Iris pigment epithelial cell (primary cell): ENCODE data around the gene FAF2.

Source experiments
- DNase-seq: peaks from one replicate; pipeline ENCODE4 v3.0.0-alpha.2; 2011; ENCODE audit warnings: low read depth

FAF2 gene

DNA sequence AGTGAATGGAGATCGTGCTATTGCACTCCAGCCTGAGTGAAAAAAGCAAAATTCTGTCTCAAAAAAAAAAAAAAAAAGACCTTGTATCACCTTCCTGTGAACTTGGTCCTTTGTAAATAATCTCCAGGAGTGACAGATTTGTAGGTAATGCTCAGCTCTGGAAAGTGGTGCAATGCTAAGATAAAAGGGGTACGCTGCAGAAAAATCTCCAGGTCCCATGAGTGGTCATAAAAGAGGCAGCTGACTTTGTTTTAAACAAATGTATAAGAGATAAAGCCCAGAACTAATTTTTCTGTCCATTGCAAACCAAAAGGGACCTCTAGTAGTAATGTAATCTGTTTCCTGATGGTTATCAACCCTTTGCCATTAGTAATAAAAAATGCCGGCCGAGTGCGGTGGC is 55.3 kb downstream of the FAF2 start:
- no peak for DNase-seq

DNA sequence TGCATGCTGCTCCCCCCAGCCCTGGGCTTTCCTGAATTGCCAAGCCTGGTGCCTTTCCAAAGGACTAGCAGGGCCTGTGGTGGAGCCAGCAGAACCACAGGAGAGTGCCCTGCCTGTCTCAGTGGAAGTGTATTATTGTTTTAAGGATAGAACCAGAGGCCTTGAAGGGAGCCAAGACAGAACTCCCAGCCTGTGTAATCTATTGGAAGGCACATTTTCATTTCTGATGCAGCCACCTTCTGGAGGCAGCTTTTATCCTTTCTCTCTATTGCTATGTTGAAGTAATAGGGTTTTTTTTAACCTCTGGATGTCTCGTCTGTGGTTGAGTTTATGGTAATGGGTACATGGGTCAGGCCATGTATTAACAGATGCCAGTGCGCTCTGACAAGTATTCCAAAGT is 59.7 kb downstream of the FAF2 start:
- DNase-seq = no peak

DNA sequence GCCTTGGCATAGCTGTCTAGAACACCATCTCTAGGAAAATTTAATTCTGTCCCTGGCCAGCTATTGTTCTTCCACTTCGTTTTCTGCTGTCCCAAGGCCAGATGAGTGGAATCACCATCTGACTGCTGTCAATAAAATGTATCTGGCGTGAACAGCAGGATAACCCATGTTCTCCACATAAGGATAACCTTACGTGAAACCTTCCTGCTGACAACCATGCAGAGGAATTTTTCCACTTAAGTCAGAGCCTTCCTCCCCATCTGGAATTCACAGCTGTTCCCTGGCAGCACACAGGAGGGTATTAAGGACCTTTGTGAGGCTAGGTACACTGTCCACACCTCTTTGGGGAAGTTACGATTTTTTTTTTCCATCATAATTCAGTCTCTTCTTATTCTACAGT is 60.4 kb downstream of the FAF2 start:
- DNase-seq = no peak

DNA sequence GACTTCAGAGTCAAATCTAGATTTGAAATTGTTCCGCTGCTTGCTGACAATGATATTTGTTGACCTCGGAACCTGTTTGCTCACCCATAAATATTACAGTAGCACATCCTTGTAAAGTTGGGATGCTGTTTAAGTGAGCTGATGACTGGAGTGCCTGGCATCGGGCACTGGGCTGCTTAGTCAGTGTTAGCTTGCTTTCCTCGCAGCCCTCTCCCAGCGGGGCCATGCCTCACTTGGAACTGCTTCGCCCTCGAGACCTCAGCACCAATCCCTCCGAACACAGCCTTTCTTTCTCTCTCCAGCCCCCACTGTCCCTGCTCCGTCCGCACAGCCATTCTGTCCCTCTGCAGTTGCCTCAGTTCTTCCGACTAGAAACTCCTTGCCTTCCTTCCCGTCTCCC is 65.6 kb downstream of the FAF2 start:
- no peak for DNase-seq

DNA sequence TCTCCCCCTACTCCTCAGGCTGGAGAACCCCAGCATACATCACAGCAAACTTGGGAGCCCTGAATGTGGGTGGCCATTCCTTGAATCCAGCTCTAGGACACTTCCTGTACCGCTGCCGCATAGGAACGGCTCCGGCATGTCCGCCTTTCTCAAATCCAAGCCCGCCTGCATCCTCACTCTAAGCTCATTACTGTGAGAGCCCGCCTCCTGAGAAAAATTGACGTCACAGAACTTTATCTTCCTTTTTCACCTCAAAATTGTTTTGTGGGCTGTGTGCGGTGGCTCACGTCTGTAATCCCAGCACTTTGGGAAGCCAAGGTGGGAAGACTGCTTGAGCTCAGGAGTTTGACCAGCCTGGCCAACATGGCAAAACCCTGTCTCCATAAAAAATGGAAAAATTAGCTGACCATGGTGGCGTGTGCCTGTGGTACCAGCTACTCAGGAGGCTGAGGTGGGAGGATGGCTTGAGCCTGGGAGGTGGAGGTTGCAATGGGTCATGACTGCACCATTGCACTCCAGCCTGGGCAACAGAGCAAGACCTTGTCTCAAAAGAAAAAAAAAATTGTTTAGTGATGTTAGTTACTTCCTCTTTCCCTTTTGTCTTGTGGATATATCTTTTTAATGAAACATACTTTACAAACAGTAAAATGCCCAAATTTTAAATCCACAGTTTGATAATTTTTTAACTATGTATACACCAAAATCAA is 66.2 kb downstream of the FAF2 start:
- DNase-seq = no peak

DNA sequence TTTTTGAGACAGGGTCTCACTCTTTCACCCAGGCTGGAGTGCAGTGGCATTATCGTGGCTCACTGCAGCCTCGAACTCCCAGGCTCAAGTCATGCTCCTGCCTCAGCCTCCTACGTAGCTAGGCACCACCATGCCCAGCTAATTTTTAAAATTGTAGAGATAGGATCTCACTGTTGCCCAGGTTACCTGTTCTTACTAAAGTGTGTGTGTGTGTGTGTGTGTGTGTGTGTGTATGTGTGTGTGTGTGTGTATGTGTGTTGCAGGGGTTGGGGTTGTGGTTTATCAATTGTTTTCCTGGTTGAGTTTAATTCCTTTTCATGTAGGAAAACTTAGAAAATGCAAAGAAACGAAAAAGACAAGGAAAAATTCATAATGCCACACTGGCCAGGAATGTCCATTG is 67.2 kb downstream of the FAF2 start:
- DNase-seq = no peak

DNA sequence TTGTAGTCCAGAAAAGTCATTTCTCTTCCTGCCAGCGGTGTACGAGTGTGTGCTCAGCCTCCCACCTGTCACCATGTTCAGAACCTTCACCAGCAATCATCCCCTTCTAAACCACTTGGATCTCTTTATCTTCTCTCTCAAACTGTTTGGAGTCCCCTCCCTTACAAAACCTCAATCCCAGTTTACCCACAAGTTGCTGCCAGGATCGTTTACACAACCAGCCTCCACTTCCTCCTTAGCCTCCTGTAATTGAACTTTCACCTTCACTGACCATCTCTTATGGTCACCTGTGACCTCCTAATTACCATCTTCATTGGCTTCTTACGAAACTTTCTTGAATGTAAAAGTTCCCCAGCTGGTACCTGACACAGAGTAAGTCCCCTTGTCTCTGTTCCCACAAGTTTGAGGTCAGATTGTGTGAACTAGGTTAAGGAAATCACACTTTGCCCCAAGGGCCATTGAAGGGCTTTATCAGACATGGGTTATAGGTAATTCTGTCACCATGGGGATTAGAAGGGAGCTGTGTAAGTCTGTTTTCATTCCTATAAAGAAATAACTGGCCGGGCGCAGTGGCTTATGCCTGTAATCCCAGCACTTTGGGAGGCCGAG is 69.0 kb downstream of the FAF2 start:
- no peak for DNase-seq

DNA sequence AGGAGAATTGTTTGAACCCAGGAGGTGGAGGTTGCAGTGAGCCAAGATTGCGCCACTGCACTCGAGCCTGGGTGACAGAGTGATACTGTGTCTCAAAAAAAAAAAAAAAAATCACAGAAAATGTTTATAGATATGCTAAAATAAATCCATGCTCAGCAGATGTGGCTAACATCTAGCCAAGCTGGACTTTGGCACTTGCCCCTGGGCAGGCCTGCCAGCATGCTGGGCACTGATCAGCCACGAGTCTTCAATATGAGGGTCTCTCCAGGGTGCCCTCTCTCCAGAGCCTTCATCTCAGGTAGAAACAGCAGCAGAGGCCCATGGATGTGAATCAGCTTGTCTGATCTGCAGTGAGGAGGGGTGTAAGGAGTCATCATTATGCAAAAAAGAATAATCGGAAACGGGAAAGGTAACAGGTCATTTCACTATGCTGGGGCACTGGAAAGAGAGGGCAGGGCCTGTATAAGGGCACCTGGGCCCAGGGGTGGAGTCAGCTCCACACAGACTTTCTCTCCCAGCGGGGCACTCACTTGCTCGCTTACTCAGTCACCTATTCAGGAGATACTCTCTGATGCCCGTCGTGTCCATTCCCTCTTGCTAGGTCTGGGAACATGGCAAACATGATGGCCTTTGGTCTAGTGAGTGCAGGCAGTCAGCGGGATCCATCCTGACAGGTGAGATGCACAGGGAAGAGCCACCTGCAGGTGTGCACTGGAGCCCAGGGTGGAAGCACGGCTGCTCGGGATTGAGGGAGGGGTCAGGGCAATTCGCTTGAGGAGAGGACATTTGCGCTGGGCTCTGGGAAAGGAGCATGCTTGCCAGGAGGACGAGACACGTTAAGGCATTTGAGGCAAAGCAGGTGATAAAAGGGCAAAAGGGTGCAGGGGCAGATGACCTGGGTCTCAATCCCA is 71.9 kb downstream of the FAF2 start:
- DNase-seq = no peak

DNA sequence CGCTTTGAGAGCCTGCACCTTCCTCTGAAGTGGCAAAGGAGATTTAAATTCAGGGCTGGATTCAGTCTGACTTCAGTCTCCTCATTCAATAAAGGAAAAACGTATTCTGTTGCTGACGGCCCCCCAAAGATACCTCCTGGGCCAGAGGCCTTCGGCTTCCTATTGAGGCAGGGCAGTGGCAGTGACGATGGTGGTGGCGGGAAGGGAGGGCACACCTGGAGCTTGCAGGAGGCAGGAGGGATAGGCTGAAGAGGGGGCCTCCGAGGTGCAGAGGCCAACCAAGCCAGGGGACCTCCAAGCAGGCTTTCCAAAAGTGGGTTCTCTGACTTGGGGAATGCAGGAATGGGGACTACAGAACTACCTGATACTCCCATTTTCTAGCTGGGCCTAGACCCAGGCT is 73.1 kb downstream of the FAF2 start:
- no peak for DNase-seq

DNA sequence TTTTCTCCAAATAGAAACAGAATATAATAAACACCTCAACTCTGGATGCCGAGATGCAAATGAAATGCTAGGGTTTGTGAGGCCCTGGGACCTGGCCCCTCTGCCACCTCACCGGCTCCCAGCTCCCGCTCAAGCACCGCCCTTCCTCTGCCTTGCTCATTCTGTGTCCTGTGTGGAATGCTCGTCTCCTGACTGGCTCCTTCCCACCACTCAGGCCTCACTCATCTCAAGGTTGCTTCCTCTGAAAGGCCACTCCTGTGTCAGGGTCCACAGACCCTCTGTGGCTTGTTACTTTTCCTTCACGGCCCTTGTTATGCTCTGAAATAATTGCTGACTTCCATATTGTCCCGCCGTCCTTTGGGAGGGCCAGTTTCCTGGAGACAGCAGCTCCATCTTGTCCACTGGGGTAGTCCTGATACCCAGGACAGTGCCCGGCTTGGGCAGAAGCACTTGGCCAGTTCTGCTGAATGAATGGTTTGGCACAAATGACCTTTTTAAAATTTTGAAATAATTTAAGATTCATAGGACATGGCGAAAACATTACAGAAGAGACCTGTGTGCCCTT is 73.6 kb downstream of the FAF2 start:
- DNase-seq = no peak

DNA sequence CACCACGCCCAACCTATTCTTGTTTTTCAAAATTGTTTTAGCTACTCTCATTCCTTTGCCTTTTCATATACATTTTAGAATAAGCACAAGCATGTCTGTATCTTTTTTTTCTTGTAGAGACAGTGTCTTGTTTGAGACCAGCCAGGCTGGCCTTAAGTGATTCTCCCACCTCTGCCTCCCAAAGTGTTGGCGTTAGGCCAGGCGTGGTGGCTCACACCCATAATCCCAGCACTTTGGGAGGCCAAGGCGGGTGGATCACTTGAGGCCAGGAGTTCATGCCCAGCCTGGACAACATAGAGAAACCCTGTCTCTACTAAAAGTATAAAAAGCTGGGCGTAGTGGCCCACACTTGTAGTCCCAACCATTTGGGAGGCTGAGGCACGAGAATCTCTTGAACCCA is 76.0 kb downstream of the FAF2 start:
- DNase-seq = no peak

DNA sequence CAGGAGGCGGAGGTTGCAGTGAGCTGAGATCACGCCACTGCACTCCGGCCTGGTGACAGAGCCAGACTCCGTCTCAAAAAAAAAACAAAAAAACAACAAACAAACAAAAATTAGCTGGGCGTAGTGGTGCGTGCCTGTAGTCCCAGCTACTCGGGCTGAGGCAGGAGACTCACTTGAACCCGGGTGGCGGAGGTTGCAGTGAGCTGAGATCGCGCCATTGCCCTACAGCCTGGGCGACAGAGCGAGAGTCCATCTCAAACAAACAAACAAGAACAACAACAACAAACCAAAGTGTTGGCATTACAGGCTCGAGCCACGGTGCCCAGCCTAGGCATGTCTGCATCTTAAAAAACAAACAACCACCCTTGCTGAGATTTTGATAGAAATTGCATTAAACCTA is 76.8 kb downstream of the FAF2 start:
- DNase-seq = no peak

DNA sequence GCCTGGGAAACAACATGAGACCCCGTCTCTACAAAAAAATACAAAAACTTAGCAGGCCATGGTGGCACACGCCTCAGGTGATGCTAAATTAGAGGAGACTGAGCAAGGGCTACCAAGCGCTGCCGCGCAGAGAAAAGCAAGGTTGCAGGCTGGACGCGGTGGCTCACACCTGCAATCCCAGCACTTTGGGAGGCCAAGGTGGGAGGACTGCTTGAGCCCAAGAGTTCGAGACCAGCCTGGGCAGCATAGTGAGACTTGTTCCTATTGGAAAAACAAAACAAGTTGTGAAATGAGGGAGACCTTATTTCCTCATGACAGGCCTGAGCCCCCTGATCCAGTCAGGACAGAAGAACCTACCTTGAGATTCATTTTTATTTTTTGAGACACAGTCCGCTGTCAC is 77.5 kb downstream of the FAF2 start:
- no peak for DNase-seq

DNA sequence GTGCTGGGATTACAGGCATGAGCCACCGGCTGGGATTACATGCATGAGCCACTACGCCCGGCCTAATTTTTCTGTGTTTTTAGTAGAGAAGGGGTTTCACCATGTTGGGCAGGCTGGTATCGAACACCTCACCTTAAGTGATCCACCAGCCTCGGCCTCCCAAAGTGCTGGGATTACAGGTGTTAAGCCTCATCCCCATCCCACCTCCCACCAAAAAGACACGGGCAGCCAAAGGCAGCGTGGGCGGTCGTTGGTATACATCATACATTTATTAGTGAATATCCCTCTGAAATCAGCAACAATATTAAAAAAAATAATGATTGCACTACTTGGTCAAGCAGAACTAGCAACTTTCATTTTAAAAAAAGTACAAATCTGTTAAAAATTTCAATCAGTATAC is 78.3 kb downstream of the FAF2 start:
- DNase-seq = no peak

DNA sequence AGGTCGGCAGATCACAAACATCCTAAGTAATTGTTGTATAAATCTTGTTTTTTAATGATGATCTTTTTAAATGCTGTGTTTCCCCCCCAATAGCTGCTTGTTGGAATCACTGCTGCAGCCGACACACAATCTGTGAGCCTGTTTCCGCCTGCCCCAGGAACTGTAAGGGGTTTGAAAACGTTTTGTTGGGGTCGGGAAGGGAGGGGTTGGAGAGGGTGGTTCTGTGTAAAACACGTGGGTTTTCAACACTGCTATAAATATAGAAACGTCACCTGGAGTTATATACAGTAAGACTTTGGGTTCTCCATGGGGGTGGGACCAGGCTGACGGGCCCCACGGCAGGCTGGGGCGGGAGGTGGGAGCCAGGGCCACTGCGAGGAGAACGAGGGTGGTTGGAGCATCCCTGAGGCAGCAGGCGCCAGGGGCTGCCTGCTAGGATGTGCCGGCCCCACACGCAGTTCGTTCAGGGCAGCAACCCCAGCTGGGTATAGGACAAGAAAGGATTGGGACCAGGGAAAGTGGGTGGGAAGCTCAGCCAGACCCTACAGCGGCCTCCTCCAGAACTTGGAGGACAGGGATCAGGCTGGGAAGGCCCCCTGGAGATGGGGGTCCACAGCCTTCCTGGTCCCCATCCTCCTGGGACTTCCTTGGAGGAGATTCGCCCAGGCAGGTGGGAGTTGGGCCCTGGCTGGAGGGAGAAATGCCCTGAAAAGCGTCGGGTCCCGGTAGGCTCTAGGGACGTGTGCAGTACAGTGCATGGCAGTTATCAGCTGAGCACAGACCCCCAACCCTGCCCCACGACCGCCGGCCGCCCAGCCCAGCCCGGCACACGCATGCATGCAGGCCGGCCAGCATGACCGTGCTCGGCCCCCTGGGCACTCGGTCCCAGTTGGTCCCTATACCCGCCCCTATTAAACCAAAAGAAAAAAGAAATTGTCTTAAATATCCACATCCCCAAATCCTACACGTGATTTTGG is 79.3 kb downstream of the FAF2 start:
- no peak for DNase-seq

DNA sequence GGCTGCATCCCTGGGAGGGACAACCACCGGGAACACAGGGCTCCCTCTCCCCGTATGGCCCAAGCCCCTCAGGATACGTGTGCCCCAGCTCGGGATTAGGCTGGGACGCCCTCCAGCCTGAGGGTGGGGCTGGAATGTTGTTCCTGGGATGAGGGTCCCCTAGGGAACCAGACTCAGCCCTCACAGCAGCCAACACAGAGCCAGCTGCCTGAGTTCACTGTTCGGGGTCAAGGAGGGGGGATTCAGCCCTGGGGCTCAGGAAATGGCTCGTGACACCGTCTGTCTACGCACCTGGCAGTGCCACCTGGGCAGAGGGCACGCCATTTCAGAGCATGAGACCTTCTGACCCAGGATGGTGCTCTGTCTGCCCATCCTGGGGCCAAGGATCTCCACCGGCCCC is 80.1 kb downstream of the FAF2 start:
- DNase-seq = no peak

DNA sequence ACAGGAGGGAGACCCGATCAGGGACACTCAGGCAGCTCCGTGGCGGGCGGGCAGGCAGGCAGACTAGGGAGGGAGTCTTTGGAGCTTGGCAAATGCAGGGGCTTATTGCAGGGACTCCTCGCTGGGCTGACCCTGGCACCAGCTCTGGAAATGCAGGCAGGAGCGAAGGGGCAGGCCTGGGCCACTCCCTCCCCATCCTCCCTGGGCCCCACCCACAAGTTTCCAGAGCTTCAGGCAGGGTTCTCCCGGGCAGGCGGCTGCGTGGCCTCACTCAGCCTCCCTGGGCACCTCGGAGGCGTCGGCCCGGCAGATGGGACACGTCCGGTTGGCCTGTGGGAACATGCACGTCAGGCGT is 80.6 kb downstream of the FAF2 start:
- DNase-seq = no peak

DNA sequence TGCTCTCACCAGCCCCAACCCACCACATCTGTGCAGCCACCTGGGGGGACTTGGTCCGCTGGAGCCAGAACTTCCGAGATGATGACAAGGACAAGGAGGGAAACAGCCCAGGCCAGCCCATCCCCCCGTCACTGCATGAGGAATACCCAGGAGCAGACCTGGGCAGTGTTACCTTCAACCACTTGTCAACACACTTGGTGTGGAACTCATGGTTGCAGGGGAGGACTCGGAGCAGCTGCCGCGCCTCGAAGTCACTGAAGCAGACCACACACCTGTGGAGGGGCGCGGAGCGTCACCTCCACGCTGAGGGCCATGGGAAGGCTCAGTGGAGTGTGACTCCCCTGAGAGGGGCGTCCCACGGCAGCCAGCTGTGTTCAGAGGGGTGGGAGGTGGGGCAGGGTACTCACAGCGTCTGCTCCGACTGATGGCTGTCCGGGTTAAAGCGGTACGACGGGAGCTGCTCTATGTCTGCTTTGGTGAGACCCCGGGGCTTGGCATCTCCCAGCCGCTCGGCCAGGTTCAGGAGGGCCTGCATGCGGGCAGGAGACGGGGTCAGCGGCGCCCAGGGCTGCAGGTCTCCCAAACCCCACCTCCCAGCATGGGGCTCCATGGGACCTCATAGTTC is 81.0 kb downstream of the FAF2 start:
- DNase-seq = no peak

DNA sequence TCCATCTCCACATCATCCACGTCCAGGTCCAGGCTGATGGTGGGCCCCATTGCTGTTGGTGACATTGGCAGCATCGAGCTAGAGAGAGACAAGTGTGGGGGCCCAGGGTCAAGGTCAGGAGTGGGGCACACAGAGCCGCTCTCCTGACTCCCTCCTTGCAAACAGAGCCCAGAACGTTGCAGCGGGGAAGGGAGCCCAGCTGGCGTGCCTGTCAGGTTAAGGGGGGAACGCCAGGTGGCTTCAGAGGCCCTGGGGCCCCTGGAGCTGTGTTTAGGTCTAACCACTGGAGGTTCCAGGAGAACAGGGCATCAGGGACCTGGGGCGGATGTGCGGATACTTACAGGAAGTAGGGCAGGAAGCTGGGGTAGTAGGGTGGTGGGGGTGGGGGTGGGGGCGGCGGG is 81.6 kb downstream of the FAF2 start:
- no peak for DNase-seq

DNA sequence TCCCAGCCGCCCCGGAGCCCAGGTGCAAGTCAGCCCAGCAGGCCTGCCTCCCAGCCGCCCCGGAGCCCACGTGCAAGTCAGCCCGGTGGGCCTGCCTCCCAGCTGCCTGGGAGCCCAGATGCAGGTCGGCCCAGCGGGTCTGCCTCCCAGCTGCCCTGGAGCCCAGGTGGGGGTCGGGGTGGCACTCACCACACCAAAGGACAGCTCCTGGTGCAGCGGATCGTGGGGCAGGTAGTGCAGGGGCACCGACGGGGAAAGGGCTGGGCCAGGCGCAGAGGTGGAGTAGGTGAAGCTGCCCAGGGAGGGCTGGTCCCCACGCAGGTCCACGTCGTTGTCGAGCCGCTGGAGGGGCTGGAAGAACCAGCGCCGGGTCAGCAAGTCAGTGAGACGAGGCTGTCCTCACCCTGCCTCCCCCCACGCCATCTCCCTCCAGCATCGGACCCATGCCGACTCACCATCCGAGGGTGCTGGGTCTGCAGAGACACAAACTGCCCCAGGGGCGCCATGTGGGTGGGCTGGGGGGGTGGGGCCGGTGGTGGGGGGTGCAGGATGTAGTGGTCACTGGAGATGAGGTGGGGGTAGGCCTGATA is 82.3 kb downstream of the FAF2 start:
- DNase-seq = no peak
